ENCODE results near the gene TGDS. TPM values are rescaled to one million over a fixed set of nuclear protein-coding genes. Genes with fewer than 3 reads are reported as not detected.

TGDS gene
- 7.4 to 9.5 TPM (median 8.4 TPM) in 5 replicates for total RNA-seq (2022; extraction: Qiagen RNA extraction)

GRCh38 chr13:94595950-94596574, at the start of gene TGDS:
TGDS (minus strand) TSS chr13:94596152; CDS start chr13:94596136, 16 bp downstream.

GRCh38 chr13:94601446-94602431, 5.8 kb upstream of the TGDS start, which contains the start of gene GPR180:
GPR180 (plus strand) TSS chr13:94601857; CDS start chr13:94601928, 71 bp downstream.

Other genes starting within 250 kb of the TGDS start
- 0.01 TPM in 1 of 5 replicates, not detected in the others for gene DCT, start 116.5 kb downstream of the TGDS start, total RNA-seq (2022; extraction: Qiagen RNA extraction)
- 2.6 to 3.3 TPM (median 2.9 TPM) in 5 replicates for gene GPR180, start 5.7 kb upstream of the TGDS start, total RNA-seq (2022; extraction: Qiagen RNA extraction)
- gene SOX21, start 116.4 kb upstream of the TGDS start, total RNA-seq (2022; extraction: Qiagen RNA extraction): 0.30 to 0.47 TPM (median 0.35 TPM) in 5 replicates

Measured in A549 treated with AZD2906 at 1 μM for 4 hours (cell line).